ENCODE results near the gene DTHD1.
A peak's percentile ranks its signal among the peaks of the same experiment; 100 is the strongest.

Gene DTHD1

GRCh38 chr4:36269533-36270173 is 11.8 kb upstream of the DTHD1 start:
- no peak for DNase-seq

- DNase-seq: no peak
Measured at GRCh38 chr4:36273276-36273675, 8.1 kb upstream of the DTHD1 start.

- DNase-seq: no peak
Measured at GRCh38 chr4:36274158-36274557, 7.3 kb upstream of the DTHD1 start.

GRCh38 chr4:36277533-36277932 is 3.9 kb upstream of the DTHD1 start:
- no peak for DNase-seq

- no peak for DNase-seq
Measured at GRCh38 chr4:36278789-36279188, 2.6 kb upstream of the DTHD1 start.

GRCh38 chr4:36280555-36280954 is 861 bp upstream of the DTHD1 start:
- DNase-seq: no peak

GRCh38 chr4:36282503-36283030 is 1.2 kb downstream of the DTHD1 start:
- no peak for DNase-seq

- DNase-seq: no peak
Measured at GRCh38 chr4:36283912-36284465, 2.6 kb downstream of the DTHD1 start.

GRCh38 chr4:36285784-36286480 is 4.5 kb downstream of the DTHD1 start:
- peak; percentile 44 for DNase-seq

- DNase-seq: no peak
Measured at GRCh38 chr4:36286481-36286871, 5.1 kb downstream of the DTHD1 start.

GRCh38 chr4:36288731-36289426 is 7.5 kb downstream of the DTHD1 start:
- DNase-seq: no peak

- no peak for DNase-seq
Measured at GRCh38 chr4:36290641-36291040, 9.2 kb downstream of the DTHD1 start.

GRCh38 chr4:36292556-36293188 is 11.3 kb downstream of the DTHD1 start:
- DNase-seq: no peak

GRCh38 chr4:36301127-36301526 is 19.7 kb downstream of the DTHD1 start:
- DNase-seq: no peak

- DNase-seq: no peak
Measured at GRCh38 chr4:36303426-36304137, 22.2 kb downstream of the DTHD1 start.

- no peak for DNase-seq
Measured at GRCh38 chr4:36304138-36304681, 22.8 kb downstream of the DTHD1 start.

- no peak for DNase-seq
Measured at GRCh38 chr4:36308150-36308549, 26.7 kb downstream of the DTHD1 start.

- DNase-seq: no peak
Measured at GRCh38 chr4:36310216-36310615, 28.8 kb downstream of the DTHD1 start.

GRCh38 chr4:36310793-36311192 is 29.4 kb downstream of the DTHD1 start:
- no peak for DNase-seq

- DNase-seq: no peak
Measured at GRCh38 chr4:36312511-36312910, 31.1 kb downstream of the DTHD1 start.

- DNase-seq: no peak
Measured at GRCh38 chr4:36313301-36313700, 31.9 kb downstream of the DTHD1 start.

- DNase-seq: no peak
Measured at GRCh38 chr4:36313703-36314102, 32.3 kb downstream of the DTHD1 start.
